ENCODE results near the gene TSPAN17. TPM values are rescaled to one million over a fixed set of nuclear protein-coding genes. Genes with fewer than 3 reads are reported as not detected.
A peak's percentile ranks its signal among the peaks of the same experiment; 100 is the strongest.

The TSPAN17 gene
- total RNA-seq, 3 donors from 2014 or later = 18.3 to 28.0 (median 24.1) TPM

- H3K36me3 Mint-ChIP-seq (ENCODE audit: insufficient read depth) = no peaks in the 10 kb centered on the region
- ATAC-seq = no peak
- peaks cover 15% of the 10 kb centered on the region for H3K4me1 Mint-ChIP-seq (ENCODE audit: low read depth)
- H3K27me3 Mint-ChIP-seq (ENCODE audit: low read depth) = peaks cover 73% of the 10 kb centered on the region
- H3K4me3 Mint-ChIP-seq = no peak overlapping the region
- DNase-seq = no peak
- H3K9me3 Mint-ChIP-seq = no peaks in the 10 kb centered on the region
Observed at GRCh38 chr5:176614805-176615478, 32.3 kb upstream of the TSPAN17 start.

DNA sequence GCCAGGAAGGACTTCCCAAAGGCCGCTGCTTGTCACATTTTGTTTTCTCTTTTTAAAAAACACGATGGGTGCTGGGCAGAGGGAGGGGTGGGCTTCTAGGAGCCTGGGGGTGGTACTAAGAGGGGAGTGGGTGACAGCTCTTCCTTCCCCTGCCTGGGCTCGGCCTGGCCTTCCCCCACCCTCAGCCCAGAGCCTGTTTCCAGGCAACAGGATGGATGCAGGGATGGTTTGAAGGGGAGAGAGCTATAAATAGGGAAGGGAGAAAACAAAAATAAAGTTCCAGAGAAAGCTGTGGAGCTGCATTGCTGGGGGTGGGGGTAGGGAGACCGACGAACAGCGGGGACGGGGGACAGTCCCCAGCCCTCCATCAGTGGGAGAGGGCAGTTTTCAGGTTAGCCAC, 30.8 kb upstream of the TSPAN17 start:
- Mint-ChIP-seq H3K27me3 (ENCODE audit: low read depth) (peaks cover 84% of the 10 kb centered on the region), H3K4me3 (no peak overlapping the region), H3K4me1 (ENCODE audit: low read depth) (peaks cover 18% of the 10 kb centered on the region), H3K36me3 (ENCODE audit: insufficient read depth) (no peaks in the 10 kb centered on the region), H3K9me3 (no peaks in the 10 kb centered on the region)
- no peak for ATAC-seq
- DNase-seq = no peak

DNA sequence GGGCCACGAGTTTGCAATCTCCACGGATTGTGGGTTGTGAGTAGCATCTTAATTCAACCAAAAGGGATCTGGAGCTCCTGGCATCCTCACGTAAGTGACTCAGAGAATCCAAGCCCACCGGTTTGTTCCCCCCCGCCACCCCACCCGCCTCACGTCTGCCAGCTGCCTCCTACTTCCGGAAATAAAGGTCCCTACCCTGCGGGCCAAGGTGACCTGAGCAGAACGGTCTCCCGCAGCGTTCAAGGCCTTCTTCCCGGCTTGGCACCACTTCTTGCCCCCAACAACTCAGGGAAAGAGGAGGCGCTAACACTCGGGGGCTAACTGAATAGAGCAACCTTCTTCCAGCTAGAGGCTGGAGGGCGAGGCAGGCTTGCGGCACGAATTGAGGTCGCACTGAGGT, 28.5 kb upstream of the TSPAN17 start:
- ATAC-seq (no peak), DNase-seq (no peak)
- Mint-ChIP-seq H3K4me3 (no peak overlapping the region), H3K36me3 (ENCODE audit: insufficient read depth) (no peaks in the 10 kb centered on the region), H3K9me3 (no peaks in the 10 kb centered on the region), H3K4me1 (ENCODE audit: low read depth) (peaks cover 16% of the 10 kb centered on the region), H3K27me3 (ENCODE audit: low read depth) (peaks cover 76% of the 10 kb centered on the region)

- peak; percentile 96 for ATAC-seq
- Mint-ChIP-seq H3K4me3 (no peak overlapping the region), H3K36me3 (ENCODE audit: insufficient read depth) (no peaks in the 10 kb centered on the region)
Observed at GRCh38 chr5:176619203-176619568, 28.1 kb upstream of the TSPAN17 start.

DNA sequence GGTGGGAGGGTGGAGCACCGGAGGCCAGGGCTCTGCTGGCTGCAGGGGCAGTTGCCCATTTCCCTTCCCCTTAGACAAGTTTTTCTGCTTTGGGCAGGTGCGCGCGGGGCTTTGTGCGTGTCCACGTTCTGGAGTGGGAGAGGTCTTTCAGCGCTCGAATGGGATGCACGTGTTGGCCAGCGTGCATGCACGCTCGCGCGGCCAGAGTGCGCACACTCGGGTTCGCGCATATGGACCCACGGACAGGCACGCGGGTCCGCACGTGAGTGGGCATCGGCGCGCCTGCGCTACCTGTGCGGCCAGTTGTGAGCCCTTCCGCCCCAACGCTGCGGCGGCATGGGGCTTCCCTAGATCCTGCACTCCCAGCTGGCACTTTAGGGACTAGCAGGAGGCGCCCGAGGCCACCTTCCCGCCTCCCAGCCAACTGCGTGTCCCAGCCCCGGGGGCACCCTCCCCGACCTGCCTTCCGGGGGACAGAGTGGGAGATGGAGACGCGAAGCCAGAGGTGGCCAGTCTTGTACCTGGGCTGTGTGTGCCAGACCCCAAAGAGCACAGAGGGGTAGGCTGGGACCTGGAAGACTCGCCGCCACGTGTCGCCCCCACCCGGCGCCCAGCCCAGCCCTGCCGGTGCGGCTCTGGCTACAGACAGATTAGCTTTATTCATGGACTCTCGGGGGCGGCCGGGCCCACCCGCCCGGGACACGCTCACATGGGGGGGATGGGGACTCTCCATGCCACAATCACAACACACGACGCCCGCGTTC, 27.5 kb upstream of the TSPAN17 start:
- H3K4me1 Mint-ChIP-seq (ENCODE audit: low read depth) = peaks cover 16% of the 10 kb centered on the region
- H3K9me3 Mint-ChIP-seq = no peaks in the 10 kb centered on the region
- no peaks in the 10 kb centered on the region for H3K36me3 Mint-ChIP-seq (ENCODE audit: insufficient read depth)
- peaks cover 70% of the 10 kb centered on the region for H3K27me3 Mint-ChIP-seq (ENCODE audit: low read depth)
- DNase-seq = no peak
- H3K4me3 Mint-ChIP-seq = peak overlapping the region; percentile 64
- no peak for ATAC-seq

More at GRCh38 chr5:176619203-176619568, 28.1 kb upstream of the TSPAN17 start:
- H3K9me3 Mint-ChIP-seq = no peaks in the 10 kb centered on the region
- H3K27me3 Mint-ChIP-seq (ENCODE audit: low read depth) = peaks cover 72% of the 10 kb centered on the region
- peaks cover 16% of the 10 kb centered on the region for H3K4me1 Mint-ChIP-seq (ENCODE audit: low read depth)
- DNase-seq = peak; percentile 71

GRCh38 chr5:176620333-176620981, 26.8 kb upstream of the TSPAN17 start:
- peaks cover 16% of the 10 kb centered on the region for H3K4me1 Mint-ChIP-seq (ENCODE audit: low read depth)
- no peaks in the 10 kb centered on the region for H3K9me3 Mint-ChIP-seq
- no peak for ATAC-seq
- H3K4me3 Mint-ChIP-seq = peak overlapping the region; percentile 64
- no peaks in the 10 kb centered on the region for H3K36me3 Mint-ChIP-seq (ENCODE audit: insufficient read depth)
- no peak for DNase-seq
- H3K27me3 Mint-ChIP-seq (ENCODE audit: low read depth) = peaks cover 63% of the 10 kb centered on the region

GRCh38 chr5:176621661-176622079, 25.6 kb upstream of the TSPAN17 start:
- no peak for DNase-seq
- peaks cover 16% of the 10 kb centered on the region for H3K4me1 Mint-ChIP-seq (ENCODE audit: low read depth)
- H3K36me3 Mint-ChIP-seq (ENCODE audit: insufficient read depth) = no peaks in the 10 kb centered on the region
- peaks cover 58% of the 10 kb centered on the region for H3K27me3 Mint-ChIP-seq (ENCODE audit: low read depth)
- no peak overlapping the region for H3K4me3 Mint-ChIP-seq
- ATAC-seq = no peak
- no peaks in the 10 kb centered on the region for H3K9me3 Mint-ChIP-seq

DNA sequence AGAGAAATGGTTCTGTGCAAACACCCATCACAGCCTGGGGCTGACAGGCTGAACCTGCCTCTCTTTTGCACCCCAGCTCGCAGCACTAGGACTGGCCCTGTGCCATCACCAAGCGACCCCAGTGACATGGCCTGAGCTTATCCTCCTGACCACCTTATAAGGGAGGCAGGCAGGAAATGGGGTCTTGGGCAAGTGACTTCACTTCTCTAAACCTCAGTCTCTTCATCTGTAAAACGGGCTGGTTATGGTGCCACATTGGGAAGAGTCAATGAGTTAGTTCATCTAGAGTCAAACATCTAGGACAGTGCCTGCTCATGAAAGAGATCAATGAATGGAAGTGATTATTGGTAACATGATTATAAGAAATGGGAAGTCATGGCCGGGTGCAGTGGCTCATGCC, 23.1 kb upstream of the TSPAN17 start:
- Mint-ChIP-seq H3K27me3 (ENCODE audit: low read depth) (peaks cover 62% of the 10 kb centered on the region), H3K4me3 (no peak overlapping the region), H3K9me3 (no peaks in the 10 kb centered on the region), H3K4me1 (ENCODE audit: low read depth) (peaks cover 15% of the 10 kb centered on the region), H3K36me3 (ENCODE audit: insufficient read depth) (no peaks in the 10 kb centered on the region)
- no peak for DNase-seq
- ATAC-seq = no peak

DNA sequence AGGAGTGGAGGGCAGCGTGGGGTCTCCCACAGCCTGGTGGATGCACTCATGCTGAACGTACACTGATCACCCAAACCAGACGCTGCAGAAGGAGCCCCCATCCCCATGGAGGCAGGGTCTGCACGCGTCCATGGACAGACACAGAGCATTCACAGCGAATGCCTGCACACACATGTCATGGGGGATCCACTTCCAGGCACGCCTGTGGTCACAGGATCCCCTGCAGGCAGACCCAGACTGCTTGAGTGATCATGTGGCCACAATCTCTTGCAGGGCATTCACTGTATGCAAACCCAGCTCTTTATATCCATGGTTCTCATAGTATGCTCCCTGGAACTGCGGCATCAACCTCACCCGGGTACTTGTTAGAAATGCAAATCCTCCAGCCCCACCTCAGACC, 22.3 kb upstream of the TSPAN17 start:
- peaks cover 61% of the 10 kb centered on the region for H3K27me3 Mint-ChIP-seq (ENCODE audit: low read depth)
- peaks cover 14% of the 10 kb centered on the region for H3K4me1 Mint-ChIP-seq (ENCODE audit: low read depth)
- H3K36me3 Mint-ChIP-seq (ENCODE audit: insufficient read depth) = no peaks in the 10 kb centered on the region
- ATAC-seq (no peak), DNase-seq (no peak)
- no peaks in the 10 kb centered on the region for H3K9me3 Mint-ChIP-seq
- H3K4me3 Mint-ChIP-seq = no peak overlapping the region

GRCh38 chr5:176625512-176625911, 21.8 kb upstream of the TSPAN17 start:
- Mint-ChIP-seq H3K4me1 (ENCODE audit: low read depth) (peaks cover 10% of the 10 kb centered on the region), H3K9me3 (no peaks in the 10 kb centered on the region), H3K27me3 (ENCODE audit: low read depth) (peaks cover 56% of the 10 kb centered on the region), H3K36me3 (ENCODE audit: insufficient read depth) (no peaks in the 10 kb centered on the region), H3K4me3 (no peak overlapping the region)
- ATAC-seq (no peak), DNase-seq (no peak)

GRCh38 chr5:176625966-176626875, 21.1 kb upstream of the TSPAN17 start:
- ATAC-seq (no peak), DNase-seq (no peak)
- peaks cover 13% of the 10 kb centered on the region for H3K4me1 Mint-ChIP-seq (ENCODE audit: low read depth)
- no peaks in the 10 kb centered on the region for H3K36me3 Mint-ChIP-seq (ENCODE audit: insufficient read depth)
- H3K27me3 Mint-ChIP-seq (ENCODE audit: low read depth) = peaks cover 59% of the 10 kb centered on the region
- no peaks in the 10 kb centered on the region for H3K9me3 Mint-ChIP-seq
- no peak overlapping the region for H3K4me3 Mint-ChIP-seq

- Mint-ChIP-seq H3K27me3 (ENCODE audit: low read depth) (peaks cover 59% of the 10 kb centered on the region), H3K4me3 (no peak overlapping the region), H3K9me3 (no peaks in the 10 kb centered on the region), H3K36me3 (ENCODE audit: insufficient read depth) (no peaks in the 10 kb centered on the region), H3K4me1 (ENCODE audit: low read depth) (peaks cover 13% of the 10 kb centered on the region)
- no peak for ATAC-seq
- no peak for DNase-seq
Observed at GRCh38 chr5:176626876-176627236, 20.4 kb upstream of the TSPAN17 start.

GRCh38 chr5:176627582-176627981, 19.7 kb upstream of the TSPAN17 start:
- peaks cover 13% of the 10 kb centered on the region for H3K4me1 Mint-ChIP-seq (ENCODE audit: low read depth)
- DNase-seq (no peak), ATAC-seq (no peak)
- no peaks in the 10 kb centered on the region for H3K36me3 Mint-ChIP-seq (ENCODE audit: insufficient read depth)
- H3K9me3 Mint-ChIP-seq = no peaks in the 10 kb centered on the region
- H3K4me3 Mint-ChIP-seq = no peak overlapping the region
- H3K27me3 Mint-ChIP-seq (ENCODE audit: low read depth) = peaks cover 59% of the 10 kb centered on the region

Measured in activated T-cell treated with anti-CD3 and anti-CD28 coated beads, Interleukin-2, amount 50 U/mL, for 4 hours (primary cell).